ENCODE results near the gene LRRK1.

The LRRK1 gene

DNA sequence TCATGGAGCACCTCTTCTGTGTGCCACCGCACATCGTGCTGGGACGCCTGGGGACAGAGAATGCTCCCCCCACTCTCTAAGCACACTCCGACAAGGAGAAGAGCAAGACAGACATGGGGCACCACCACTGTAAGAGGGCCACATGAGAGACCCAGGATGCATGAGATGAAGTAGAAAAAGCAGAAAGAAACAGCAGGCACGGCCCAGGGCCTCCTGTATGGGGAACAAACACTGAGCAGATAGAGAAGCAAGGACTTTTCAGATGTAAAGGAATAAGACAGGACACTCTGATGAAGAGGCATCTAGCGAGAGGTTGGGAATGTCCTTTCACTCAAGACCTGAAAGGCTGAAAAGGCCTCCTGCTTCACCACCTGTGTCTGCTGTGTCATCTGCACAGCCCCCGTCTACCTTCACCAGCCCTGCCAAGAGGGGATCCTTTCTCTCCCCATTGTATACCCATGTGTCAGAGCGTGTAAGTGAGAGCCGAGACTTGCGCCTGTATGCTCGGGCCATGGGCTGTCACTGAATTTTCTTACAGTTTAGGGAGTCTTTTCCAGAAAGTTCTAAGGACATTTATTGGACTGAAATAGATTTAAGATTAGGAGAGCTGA is 125.6 kb downstream of the LRRK1 start:
- no peak for DNase-seq (ENCODE audit: low read depth)

- DNase-seq (ENCODE audit: low read depth), result no peak
These were observed 126.1 kb downstream of the LRRK1 start for GRCh38 chr15:101045236-101045646.

GRCh38 chr15:101045835-101046691 is 126.9 kb downstream of the LRRK1 start:
- DNase-seq (ENCODE audit: low read depth), result no peak

DNA sequence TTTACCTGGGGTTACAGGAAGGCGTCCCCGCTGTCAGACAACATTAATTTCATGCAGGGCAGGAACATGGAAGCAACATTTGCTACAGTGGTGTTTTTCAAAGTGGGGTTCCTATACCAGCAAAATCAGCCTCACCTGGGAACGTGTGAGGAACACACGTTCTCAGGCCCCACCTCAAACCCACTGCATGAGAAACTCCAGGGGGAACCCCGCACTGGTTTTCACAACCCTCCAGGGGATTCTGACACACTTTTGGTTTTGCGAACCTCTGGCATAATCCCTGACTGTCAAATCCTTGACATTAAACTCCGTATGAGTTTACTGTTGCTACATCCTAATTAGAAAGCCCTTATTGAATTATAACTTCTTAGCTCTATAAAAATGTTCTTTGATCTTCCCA is 127.7 kb downstream of the LRRK1 start:
- DNase-seq (ENCODE audit: low read depth), result no peak

DNA sequence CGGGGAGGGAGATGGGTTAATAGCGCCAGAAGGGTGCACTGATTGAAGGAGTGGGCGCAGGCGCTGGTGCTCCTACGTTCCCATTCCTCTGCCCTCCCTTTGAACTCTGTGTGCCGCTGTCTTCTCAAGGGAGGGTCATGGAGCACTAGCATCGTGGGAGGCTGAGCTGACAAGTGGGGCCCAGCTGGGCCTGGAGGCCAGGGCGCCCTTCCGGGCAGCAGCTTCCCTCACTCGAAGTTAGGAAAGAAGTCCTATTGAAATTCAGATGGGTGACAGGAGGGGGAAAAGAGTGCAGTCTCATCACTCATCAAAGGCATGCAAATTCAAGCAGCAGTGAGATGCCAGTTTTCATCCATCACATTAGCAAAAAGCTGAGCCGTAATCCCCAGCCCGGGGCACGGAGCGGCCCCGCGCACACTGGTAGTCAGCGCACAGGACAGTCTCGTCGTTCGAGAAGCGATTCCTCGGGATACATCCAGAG is 128.2 kb downstream of the LRRK1 start:
- DNase-seq (ENCODE audit: low read depth), result no peak

DNA sequence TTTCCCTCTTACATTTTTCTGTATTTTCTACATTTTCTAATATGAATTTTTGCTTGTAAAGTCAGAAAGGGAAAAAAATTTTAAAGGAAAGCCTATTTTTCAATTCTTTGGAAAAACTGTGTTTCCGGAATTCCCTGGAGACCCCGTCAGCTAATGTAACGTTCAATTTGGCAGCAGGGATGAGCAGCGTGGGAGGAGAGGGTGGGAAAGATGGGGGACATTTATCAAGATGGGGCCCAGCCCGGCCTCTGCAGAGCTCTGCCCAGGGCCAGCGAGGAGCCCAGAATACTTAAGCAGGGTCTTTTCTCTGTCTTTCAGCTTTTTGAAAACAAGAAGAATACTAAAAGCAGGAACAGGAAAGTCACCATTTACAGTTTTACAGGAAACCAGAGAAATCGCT is 129.0 kb downstream of the LRRK1 start:
- DNase-seq (ENCODE audit: low read depth), result no peak

- DNase-seq (ENCODE audit: low read depth), result no peak
These were observed 129.4 kb downstream of the LRRK1 start for GRCh38 chr15:101048581-101049030.

GRCh38 chr15:101049282-101049681 is 130.1 kb downstream of the LRRK1 start:
- DNase-seq (ENCODE audit: low read depth), result no peak

GRCh38 chr15:101049856-101050622 is 130.9 kb downstream of the LRRK1 start:
- DNase-seq (ENCODE audit: low read depth), result no peak

DNA sequence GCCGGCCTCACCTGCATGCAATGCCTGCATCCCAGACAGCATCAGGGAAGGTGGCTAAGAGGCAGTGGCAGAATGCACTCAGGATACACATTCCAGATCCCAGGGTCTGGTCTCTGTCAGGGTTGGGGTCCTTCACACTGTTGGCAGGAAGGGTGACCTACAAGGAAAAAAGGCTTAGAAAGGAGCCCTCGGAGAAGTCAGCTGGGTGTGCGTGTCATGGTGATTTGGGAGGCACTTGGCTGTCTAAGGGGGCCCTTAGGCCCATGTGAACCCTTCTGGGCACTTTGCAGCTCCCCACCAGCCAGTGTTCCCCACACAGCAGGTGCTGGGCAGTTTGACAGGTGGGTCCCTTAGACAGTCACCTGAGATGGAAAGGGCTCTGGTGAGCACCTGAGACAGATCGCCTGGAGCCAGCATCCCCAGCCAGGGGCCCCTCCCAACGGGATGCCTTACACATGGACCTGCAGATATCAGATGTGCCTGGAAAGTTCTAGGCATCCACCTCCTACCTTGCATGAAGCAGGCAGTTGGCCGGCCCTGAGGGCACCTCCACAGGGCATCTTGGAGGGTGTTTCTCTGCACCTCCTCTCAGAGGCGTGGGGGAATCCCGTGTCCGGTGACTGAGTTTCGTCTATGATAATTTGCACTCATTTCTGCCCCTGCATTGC is 131.6 kb downstream of the LRRK1 start:
- no peak for DNase-seq (ENCODE audit: low read depth)

GRCh38 chr15:101051291-101052030 is 132.3 kb downstream of the LRRK1 start:
- no peak for DNase-seq (ENCODE audit: low read depth)

DNA sequence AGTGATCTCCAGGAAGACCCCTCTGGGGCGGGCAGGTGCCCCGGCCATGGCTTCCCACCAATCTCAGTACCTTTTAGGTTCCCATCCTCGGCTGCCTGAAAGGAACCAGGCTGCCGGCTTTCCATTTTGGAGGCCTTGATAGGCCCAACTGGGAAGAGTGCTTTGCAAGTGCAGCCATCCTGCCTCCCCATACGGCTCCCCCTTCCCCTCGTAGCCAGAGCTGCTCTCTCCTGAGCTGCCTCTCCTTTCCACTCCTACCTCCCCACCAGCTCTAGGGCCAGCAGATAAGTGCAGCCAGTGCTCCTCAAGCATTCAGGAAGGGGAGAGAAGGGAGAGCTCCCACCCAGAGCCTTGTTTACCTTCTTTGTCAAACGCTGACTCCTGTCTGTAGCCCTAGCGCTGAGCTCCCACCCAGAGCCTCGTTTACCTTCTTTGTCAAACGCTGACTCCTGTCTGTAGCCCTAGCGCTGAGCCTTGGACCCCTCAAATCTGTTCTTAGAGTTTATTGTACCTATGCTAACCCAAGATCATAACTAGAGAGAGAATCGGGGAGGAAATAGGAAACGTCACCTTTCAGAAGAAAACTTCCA is 133.0 kb downstream of the LRRK1 start:
- DNase-seq (ENCODE audit: low read depth), result no peak

GRCh38 chr15:101052681-101053121 is 133.5 kb downstream of the LRRK1 start:
- no peak for DNase-seq (ENCODE audit: low read depth)

GRCh38 chr15:101053261-101053660 is 134.1 kb downstream of the LRRK1 start:
- DNase-seq (ENCODE audit: low read depth), result no peak

DNA sequence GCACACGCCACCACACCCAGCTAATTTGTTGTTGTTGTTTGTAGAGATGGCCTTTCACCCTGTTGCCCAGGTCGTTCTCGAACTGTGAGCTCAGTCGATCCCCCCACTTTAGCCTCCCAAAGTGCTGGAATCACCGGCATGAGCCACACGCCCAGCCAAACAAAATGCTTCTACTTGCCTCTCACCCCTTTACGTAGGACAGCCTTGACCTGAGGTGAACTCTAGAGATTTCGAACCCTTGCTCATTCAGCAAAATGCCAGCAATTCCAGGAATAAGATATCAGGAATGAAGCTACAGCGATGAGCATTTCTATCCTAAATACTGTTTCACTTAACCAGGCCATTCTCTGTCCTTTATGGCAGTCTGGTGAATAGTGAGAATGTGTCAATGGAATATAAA is 135.0 kb downstream of the LRRK1 start:
- DNase-seq (ENCODE audit: low read depth), result no peak

- DNase-seq (ENCODE audit: low read depth), result no peak
These were observed 135.8 kb downstream of the LRRK1 start for GRCh38 chr15:101054991-101055390.

GRCh38 chr15:101055411-101055810 is 136.3 kb downstream of the LRRK1 start:
- no peak for DNase-seq (ENCODE audit: low read depth)

DNA sequence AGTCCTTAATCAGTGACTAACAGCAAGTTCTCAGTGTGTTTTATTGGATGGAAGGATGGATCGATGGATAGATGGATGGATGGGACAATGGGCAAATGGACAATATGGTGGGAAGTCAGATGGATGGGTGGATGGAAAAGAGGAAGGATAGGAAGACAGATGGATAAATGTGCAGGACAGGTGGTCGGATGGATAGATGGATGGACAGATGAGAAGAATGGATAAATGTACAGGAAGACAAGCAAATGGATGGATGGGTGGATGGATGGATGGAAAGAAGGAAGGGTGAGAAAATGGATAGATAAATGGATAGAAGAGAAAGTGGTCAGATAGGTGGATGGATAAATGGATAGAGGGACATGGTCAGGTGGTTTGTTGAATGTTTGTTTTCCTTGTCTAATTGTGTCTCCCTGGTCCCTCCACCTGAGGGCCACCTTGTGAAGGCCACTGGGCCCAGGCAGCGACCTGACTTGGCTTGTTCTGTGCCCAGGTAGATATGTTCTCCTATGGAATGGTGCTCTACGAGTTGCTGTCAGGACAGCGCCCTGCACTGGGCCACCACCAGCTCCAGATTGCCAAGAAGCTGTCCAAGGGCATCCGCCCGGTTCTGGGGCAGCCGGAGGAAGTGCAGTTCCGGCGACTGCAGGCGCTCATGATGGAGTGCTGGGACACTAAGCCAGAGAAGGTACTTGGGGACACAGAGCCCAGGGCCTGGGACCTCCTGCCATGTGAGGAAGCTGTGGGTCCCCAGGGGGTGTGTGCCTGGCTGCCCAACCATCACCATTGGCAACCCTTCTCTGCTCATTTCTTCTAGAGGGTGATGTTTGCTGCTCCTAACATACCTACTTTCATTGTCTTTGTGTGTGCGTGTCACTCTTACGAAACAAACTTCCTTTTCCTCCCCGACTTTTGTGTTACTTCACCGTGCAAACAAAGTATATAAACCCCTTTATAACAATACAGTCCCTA is 137.5 kb downstream of the LRRK1 start:
- no peak for DNase-seq (ENCODE audit: low read depth)

DNA sequence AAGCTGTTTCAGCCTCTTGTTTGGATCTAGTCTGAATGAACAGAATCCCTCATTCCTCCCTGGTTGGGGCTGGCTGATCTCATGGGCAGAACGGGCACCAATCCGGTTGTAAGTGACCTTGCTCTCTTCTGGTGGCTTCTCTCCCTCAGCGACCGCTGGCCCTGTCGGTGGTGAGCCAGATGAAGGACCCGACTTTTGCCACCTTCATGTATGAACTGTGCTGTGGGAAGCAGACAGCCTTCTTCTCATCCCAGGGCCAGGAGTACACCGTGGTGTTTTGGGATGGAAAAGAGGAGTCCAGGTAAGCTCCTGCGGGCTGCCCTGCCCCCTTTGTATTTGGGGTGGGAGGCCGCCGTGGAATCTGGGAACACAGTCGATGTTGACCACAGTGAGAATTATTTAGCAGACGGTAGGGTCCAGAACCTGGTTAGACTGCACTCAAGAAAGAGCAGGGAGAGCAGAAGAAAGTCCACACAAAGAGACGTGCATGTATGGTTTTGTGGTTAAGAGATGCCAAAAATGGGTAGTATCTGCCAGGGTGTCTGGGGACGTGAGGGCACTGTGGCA is 138.8 kb downstream of the LRRK1 start:
- no peak for DNase-seq (ENCODE audit: low read depth)

Measured in activated T-helper 1 cell treated with Interleukin-2 at 50 U/mL for 16 hours (primary cell).